ENCODE results near the gene MYH10. TPM values are rescaled to one million over a fixed set of nuclear protein-coding genes. Genes with fewer than 3 reads are reported as not detected.

Gene MYH10
- total RNA-seq, 1 donor from 2014 or later = 218 TPM

DNA sequence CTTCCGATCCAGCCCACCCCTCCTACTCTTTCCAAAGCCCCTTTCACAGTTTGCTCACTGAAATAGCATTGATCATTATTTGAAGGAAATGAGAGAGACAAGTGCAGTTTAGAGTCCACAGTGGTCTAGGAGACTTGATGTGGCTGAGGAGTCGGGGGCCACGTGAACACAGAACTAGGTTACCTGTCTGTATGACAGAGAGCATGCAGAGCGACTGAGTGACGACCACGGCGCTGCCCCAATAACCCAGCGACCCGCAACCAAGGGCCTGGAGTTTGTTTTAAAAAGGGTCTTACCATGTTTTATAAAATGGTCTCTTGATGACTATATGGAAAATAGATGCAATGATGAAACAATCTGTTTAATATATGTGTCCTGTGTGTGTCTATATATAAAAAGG, 155.3 kb downstream of the MYH10 start:
- Mint-ChIP-seq H3K36me3 (ENCODE audit: unreplicated experiment) (peaks cover 23% of the 10 kb centered on the region), H3K4me1 (ENCODE audit: low read depth, unreplicated experiment) (peaks cover 4% of the 10 kb centered on the region)

DNA sequence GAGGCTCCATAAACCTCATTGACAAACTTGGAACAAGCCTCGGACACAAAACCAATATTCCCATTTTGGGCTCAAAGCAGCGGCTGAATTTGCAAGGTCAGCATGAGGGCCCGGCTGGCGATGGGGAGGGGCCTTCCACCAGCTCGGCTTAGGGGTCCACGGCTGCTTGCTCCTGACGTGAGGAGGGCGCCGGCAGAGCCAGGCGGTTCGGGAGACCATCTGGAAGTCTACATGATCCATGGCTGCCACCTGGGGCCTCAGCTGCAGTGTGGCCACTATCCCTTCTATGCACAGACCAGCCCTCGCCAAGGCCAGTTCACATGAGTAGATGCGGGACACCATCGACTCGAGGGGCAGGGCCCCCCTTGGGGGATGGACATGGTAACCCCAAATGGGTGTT, 155.7 kb downstream of the MYH10 start:
- Mint-ChIP-seq H3K4me1 (ENCODE audit: low read depth, unreplicated experiment) (peaks cover 4% of the 10 kb centered on the region), H3K27me3 (ENCODE audit: unreplicated experiment) (peaks cover 7% of the 10 kb centered on the region), H3K27ac (ENCODE audit: unreplicated experiment) (no peak overlapping the region), H3K9me3 (ENCODE audit: unreplicated experiment) (peaks cover 17% of the 10 kb centered on the region), H3K4me3 (ENCODE audit: unreplicated experiment) (no peak overlapping the region), H3K36me3 (ENCODE audit: unreplicated experiment) (peaks cover 23% of the 10 kb centered on the region)
- TF ChIP-seq, protein P1, sequence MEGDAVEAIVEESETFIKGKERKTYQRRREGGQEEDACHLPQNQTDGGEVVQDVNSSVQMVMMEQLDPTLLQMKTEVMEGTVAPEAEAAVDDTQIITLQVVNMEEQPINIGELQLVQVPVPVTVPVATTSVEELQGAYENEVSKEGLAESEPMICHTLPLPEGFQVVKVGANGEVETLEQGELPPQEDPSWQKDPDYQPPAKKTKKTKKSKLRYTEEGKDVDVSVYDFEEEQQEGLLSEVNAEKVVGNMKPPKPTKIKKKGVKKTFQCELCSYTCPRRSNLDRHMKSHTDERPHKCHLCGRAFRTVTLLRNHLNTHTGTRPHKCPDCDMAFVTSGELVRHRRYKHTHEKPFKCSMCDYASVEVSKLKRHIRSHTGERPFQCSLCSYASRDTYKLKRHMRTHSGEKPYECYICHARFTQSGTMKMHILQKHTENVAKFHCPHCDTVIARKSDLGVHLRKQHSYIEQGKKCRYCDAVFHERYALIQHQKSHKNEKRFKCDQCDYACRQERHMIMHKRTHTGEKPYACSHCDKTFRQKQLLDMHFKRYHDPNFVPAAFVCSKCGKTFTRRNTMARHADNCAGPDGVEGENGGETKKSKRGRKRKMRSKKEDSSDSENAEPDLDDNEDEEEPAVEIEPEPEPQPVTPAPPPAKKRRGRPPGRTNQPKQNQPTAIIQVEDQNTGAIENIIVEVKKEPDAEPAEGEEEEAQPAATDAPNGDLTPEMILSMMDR (IDR thresholded peaks at IDR 0.05; ENCODE audit: partially characterized antibody, unreplicated experiment) = no peak
- DNase-seq = no peak

More for the DNA sequence above, 155.3 kb downstream of the MYH10 start:
- Mint-ChIP-seq H3K27me3 (ENCODE audit: unreplicated experiment) (peaks cover 5% of the 10 kb centered on the region), H3K27ac (ENCODE audit: unreplicated experiment) (no peak overlapping the region), H3K4me3 (ENCODE audit: unreplicated experiment) (peak overlapping the region; percentile 1), H3K9me3 (ENCODE audit: unreplicated experiment) (peaks cover 17% of the 10 kb centered on the region)
- TF ChIP-seq, protein P1 (IDR thresholded peaks at IDR 0.05; ENCODE audit: partially characterized antibody, unreplicated experiment) = no peak
- no peak for DNase-seq

DNA sequence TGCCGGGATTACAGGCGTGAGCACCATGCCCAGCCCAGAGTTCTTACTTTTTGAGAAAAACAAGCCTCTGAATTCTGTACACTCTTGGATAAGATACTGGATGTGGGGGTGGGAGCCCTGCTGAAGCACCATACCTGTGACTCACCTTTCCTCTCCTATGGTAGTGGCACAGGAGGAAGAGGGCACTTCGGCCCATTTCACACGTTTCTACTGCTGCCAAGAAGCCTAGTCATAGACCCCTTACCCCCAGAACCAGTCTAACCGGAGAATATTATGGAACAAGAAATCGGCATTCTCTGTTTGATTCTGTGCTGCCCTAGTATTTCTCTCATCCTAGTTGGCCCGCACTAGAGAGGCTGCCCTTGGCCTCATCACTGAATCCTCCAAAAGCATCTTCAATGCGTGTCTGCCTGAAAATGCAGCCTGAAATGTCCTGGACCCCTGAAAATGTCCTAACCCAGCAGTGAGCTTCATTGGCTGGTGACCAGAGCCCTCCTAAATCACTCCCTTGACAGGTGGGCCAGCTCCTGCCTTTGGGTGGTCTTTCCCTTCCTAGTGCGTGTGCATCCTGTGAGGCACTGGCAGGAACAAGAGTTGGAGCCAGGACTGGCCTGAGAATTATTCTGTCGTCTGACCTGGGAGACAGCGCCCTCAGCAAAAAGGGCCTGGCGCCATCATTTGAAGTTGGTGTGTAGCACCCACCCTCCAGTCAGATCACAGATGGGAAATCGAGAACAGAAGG, 156.9 kb downstream of the MYH10 start:
- Mint-ChIP-seq H3K27me3 (ENCODE audit: unreplicated experiment) (peaks cover 7% of the 10 kb centered on the region), H3K4me1 (ENCODE audit: low read depth, unreplicated experiment) (peaks cover 4% of the 10 kb centered on the region), H3K27ac (ENCODE audit: unreplicated experiment) (peak overlapping the region; percentile 44), H3K9me3 (ENCODE audit: unreplicated experiment) (peaks cover 17% of the 10 kb centered on the region), H3K36me3 (ENCODE audit: unreplicated experiment) (peaks cover 23% of the 10 kb centered on the region), H3K4me3 (ENCODE audit: unreplicated experiment) (no peak overlapping the region)
- TF ChIP-seq, protein P1 (IDR thresholded peaks at IDR 0.05; ENCODE audit: partially characterized antibody, unreplicated experiment) = no peak
- no peak for DNase-seq

DNA sequence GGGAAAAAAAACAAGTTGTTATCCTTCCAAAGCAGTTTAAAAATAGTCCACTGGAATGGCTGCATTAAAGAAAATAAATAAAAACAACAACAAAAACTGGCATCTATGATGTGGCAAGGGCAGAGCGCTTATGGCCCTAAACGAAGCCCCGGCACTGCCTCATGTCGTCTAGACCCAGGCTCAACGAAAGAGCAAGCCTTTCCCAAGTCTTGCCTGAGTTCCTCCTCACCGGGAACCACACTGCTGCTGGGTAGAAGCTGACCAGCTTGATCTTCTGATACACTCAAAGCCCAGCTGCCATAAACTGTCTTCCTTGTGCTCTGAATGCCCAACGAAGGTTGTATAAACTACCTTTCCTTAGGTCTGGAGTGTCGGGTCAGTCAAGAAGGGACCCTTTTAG, 157.9 kb downstream of the MYH10 start:
- no peak overlapping the region for H3K27ac Mint-ChIP-seq (ENCODE audit: unreplicated experiment)
- H3K36me3 Mint-ChIP-seq (ENCODE audit: unreplicated experiment) = peaks cover 23% of the 10 kb centered on the region
- no peak for DNase-seq
- H3K9me3 Mint-ChIP-seq (ENCODE audit: unreplicated experiment) = peaks cover 17% of the 10 kb centered on the region
- peaks cover 6% of the 10 kb centered on the region for H3K27me3 Mint-ChIP-seq (ENCODE audit: unreplicated experiment)
- peaks cover 10% of the 10 kb centered on the region for H3K4me1 Mint-ChIP-seq (ENCODE audit: low read depth, unreplicated experiment)
- H3K4me3 Mint-ChIP-seq (ENCODE audit: unreplicated experiment) = no peak overlapping the region
- TF ChIP-seq, protein P1 (IDR thresholded peaks at IDR 0.05; ENCODE audit: partially characterized antibody, unreplicated experiment) = no peak

DNA sequence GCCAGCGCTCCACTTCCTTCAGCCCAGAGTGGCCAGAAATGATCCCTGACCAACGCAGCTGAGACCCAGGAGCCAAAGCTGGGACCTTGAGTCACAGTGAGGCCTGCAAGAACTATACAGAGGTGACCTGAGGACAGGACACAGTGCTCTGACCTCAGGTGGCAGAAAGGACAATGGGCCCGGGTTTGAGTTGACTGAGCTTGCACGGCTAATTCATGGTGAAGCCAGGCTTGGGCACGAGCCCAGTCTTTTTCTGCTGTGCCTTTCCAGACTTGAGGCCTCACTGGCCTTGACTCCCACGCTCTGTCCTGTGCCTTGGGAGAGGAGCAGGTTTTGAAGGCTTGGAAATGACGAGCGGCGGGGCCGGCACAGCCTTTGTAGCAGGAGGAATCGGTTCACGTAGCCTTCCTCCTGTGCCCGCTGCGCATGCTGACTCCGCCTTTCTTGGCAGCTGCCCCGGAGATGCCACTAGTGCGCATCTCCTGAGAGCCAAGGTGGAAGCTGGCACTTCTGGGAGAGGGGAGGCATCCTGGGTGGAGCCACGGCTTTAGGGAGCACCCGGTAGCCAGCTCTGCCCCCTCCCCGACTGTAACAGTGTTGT, 160.0 kb downstream of the MYH10 start:
- peaks cover 6% of the 10 kb centered on the region for H3K27me3 Mint-ChIP-seq (ENCODE audit: unreplicated experiment)
- DNase-seq = no peak
- no peak overlapping the region for H3K27ac Mint-ChIP-seq (ENCODE audit: unreplicated experiment)
- TF ChIP-seq, protein P1 (IDR thresholded peaks at IDR 0.05; ENCODE audit: partially characterized antibody, unreplicated experiment) = no peak
- H3K4me1 Mint-ChIP-seq (ENCODE audit: low read depth, unreplicated experiment) = peaks cover 28% of the 10 kb centered on the region
- no peak overlapping the region for H3K4me3 Mint-ChIP-seq (ENCODE audit: unreplicated experiment)
- H3K36me3 Mint-ChIP-seq (ENCODE audit: unreplicated experiment) = peaks cover 14% of the 10 kb centered on the region
- peaks cover 12% of the 10 kb centered on the region for H3K9me3 Mint-ChIP-seq (ENCODE audit: unreplicated experiment)

All from glutamatergic neuron (in vitro differentiated cells).